SK-N-SH (cell line): Measurements from ENCODE around the gene FLOT1. TPM values are rescaled to one million over a fixed set of nuclear protein-coding genes. Genes with fewer than 3 reads are reported as not detected.

Experiments
- CTCF ChIA-PET: fragments of 300-600, 350-600 bp; formaldehyde crosslinking; extraction: SDS; loops from one replicate; lab custom pipeline; 2021; lab: Yijun Ruan, JAX
- POLR2A ChIA-PET: fragments of 350-600 bp; sonication (Branson Sonifier 250); formaldehyde crosslinking; extraction: SDS; loops from one replicate; lab custom pipeline; 2020; ENCODE audit warnings: antibody characterized with exemption, inconsistent platforms; lab: Yijun Ruan, JAX
- DNase-seq: peaks from one replicate; pipeline ENCODE4 v3.0.0; 2012
- H2AFZ ChIP-seq: fragments of 200-600 bp; sonication (generic); 2 replicates; pipeline ENCODE4 v1.8.1; 2016; ENCODE audit warnings: antibody characterized with exemption, mild to moderate bottlenecking, low read depth
- H3F3A ChIP-seq: fragments of 200-600 bp; sonication (generic); replicated peaks from 2 replicates; pipeline ENCODE3; 2016; ENCODE audit warnings: antibody characterized with exemption, mild to moderate bottlenecking; ENCODE audit not compliant: insufficient read depth
- H3K27ac ChIP-seq, 2 experiments: fragments of 200-500 bp in 1 of 2; fragments of 200-600 bp in 1 of 2; sonication (Bioruptor generic) in 1 of 2; sonication (generic), shearing (Covaris generic) in 1 of 2; 2 replicates each; pipeline versions ENCODE4 v1.5.1 to v1.6.1; 2014 to 2016; ENCODE audit warnings: low read depth in 2 of 2, inconsistent platforms in 1 of 2, low read length in 1 of 2, mild to moderate bottlenecking in 1 of 2, mixed read lengths in 1 of 2
- H3K27me3 ChIP-seq: fragments of 200-600 bp; sonication (generic), shearing (Covaris generic); 2 replicates; pipeline ENCODE4 v1.6.1; 2016; ENCODE audit warnings: mixed run types; ENCODE audit not compliant: insufficient read depth
- H3K36me3 ChIP-seq, 2 experiments: fragments of 200-500 bp in 1 of 2; fragments of 200-600 bp in 1 of 2; sonication (Bioruptor generic) in 1 of 2; sonication (generic) in 1 of 2; replicated peaks in 1 of 2; 2 replicates each; pipeline versions ENCODE3 to v1.5.1; 2014 to 2016; ENCODE audit warnings: low read length in 1 of 2, mild to moderate bottlenecking in 1 of 2; ENCODE audit not compliant: insufficient read depth in 2 of 2, control insufficient read depth in 1 of 2
- H3K4me1 ChIP-seq, 2 experiments: fragments of 200-500 bp in 1 of 2; fragments of 200-600 bp in 1 of 2; sonication (Bioruptor generic) in 1 of 2; sonication (generic), shearing (Covaris generic) in 1 of 2; 2 replicates each; pipeline versions ENCODE4 v1.5.1 to v1.6.1; 2014 to 2016; ENCODE audit warnings: low read depth in 1 of 2, low read length in 1 of 2, mixed run types in 1 of 2; ENCODE audit not compliant: insufficient read depth in 2 of 2, control insufficient read depth in 1 of 2
- H3K4me2 ChIP-seq: fragments of 200-600 bp; sonication (generic), shearing (Covaris generic); 2 replicates; pipeline ENCODE4 v1.6.1; 2017; ENCODE audit warnings: mixed run types
- H3K4me3 ChIP-seq, 2 experiments: fragments of 200-500 bp in 1 of 2; fragments of 200-600 bp in 1 of 2; sonication (Bioruptor generic) in 1 of 2; sonication (generic), shearing (Covaris generic) in 1 of 2; 2 replicates each; pipeline versions ENCODE4 v1.5.1 to v1.8.1; 2014 to 2016; ENCODE audit warnings: low read depth in 2 of 2, inconsistent platforms in 1 of 2, low read length in 1 of 2, mild to moderate bottlenecking in 1 of 2, mixed read lengths in 1 of 2, moderate library complexity in 1 of 2
- H3K79me2 ChIP-seq: fragments of 200-600 bp; sonication (generic); 2 replicates; pipeline ENCODE4 v1.8.1; 2017; ENCODE audit warnings: mild to moderate bottlenecking; ENCODE audit not compliant: insufficient read depth
- H3K9ac ChIP-seq: fragments of 200-600 bp; sonication (generic); 2 replicates; pipeline ENCODE4 v1.6.1; 2017; ENCODE audit warnings: mixed run types
- H3K9me2 ChIP-seq: fragments of 200-600 bp; sonication (generic); 2 replicates; pipeline ENCODE4 v1.6.1; 2017; ENCODE audit warnings: mixed run types
- H3K9me3 ChIP-seq: fragments of 200-600 bp; sonication (generic); 2 replicates; pipeline ENCODE4 v1.6.1; 2017; ENCODE audit warnings: mixed run types, mild to moderate bottlenecking, moderate library complexity
- H4K20me1 ChIP-seq: fragments of 200-600 bp; sonication (generic); 2 replicates; pipeline ENCODE4 v1.6.1; 2017; ENCODE audit warnings: mild to moderate bottlenecking, mixed run types; ENCODE audit not compliant: insufficient read depth
- ELF1 ChIP-seq: IDR thresholded peaks from 2 replicates; pipeline ENCODE4 v1.4.0; 2012
- EP300 ChIP-seq, 2 experiments: IDR thresholded peaks; 2 replicates each; pipeline versions ENCODE4 v1.4.0 to v1.6.1; 2012; ENCODE audit warnings: borderline replicate concordance in 1 of 2, low read depth in 1 of 2, low read length in 1 of 2
- EZH2phosphoT487 ChIP-seq: fragments of 200-600 bp; sonication (generic); IDR thresholded peaks from 2 replicates; pipeline ENCODE4 v1.6.1; 2017; ENCODE audit warnings: low read depth, mixed run types, mild to moderate bottlenecking, antibody characterized with exemption, moderate library complexity, borderline replicate concordance
- FOXJ3 ChIP-seq: sonication (generic); formaldehyde crosslinking; IDR thresholded peaks from 2 replicates; pipeline ENCODE4 v1.5.1; 2020; ENCODE audit warnings: mild to moderate bottlenecking, missing genetic modification reagents
- FOXM1 ChIP-seq: IDR thresholded peaks from 2 replicates; pipeline ENCODE4 v1.4.0; 2012; ENCODE audit warnings: low read depth, mild to moderate bottlenecking
- GABPA ChIP-seq: IDR thresholded peaks from 2 replicates; pipeline ENCODE4 v1.4.0; 2012; ENCODE audit warnings: low read depth, mild to moderate bottlenecking
- GATA2 ChIP-seq: sonication (generic); formaldehyde crosslinking; IDR thresholded peaks from 2 replicates; pipeline ENCODE4 v1.5.0; 2020; ENCODE audit warnings: mild to moderate bottlenecking, missing genetic modification reagents
- IRF3 ChIP-seq: fragments of 150-350 bp; IDR thresholded peaks from 2 replicates; pipeline ENCODE4 v1.6.1; 2016; ENCODE audit warnings: mild to moderate bottlenecking, low read depth, low read length
- JUND ChIP-seq: IDR thresholded peaks from 2 replicates; pipeline ENCODE4 v1.4.0; 2012
- NRF1 ChIP-seq: IDR thresholded peaks from 2 replicates; pipeline ENCODE4 v1.6.1; 2012; ENCODE audit warnings: low read depth, mild to moderate bottlenecking, low read length
- RCOR1 ChIP-seq: fragments of 150-350 bp; IDR thresholded peaks from 2 replicates; pipeline ENCODE4 v1.6.1; 2017; ENCODE audit warnings: antibody characterized with exemption, low read length
- REST ChIP-seq: IDR thresholded peaks from 2 replicates; pipeline ENCODE4 v1.6.1; 2012; ENCODE audit warnings: mild to moderate bottlenecking, low read depth, low read length, moderate library complexity
- SIN3A ChIP-seq: IDR thresholded peaks from 2 replicates; pipeline ENCODE4 v1.6.1; 2012; ENCODE audit warnings: low read depth, mild to moderate bottlenecking, low read length, moderate library complexity, borderline replicate concordance
- TAF1 ChIP-seq: IDR thresholded peaks from 2 replicates; pipeline ENCODE4 v1.6.1; 2012; ENCODE audit warnings: low read depth, mild to moderate bottlenecking, low read length, moderate library complexity, borderline replicate concordance
- TCF12 ChIP-seq: IDR thresholded peaks from 2 replicates; pipeline ENCODE4 v1.4.0; 2012
- TEAD4 ChIP-seq: IDR thresholded peaks from 2 replicates; pipeline ENCODE4 v1.4.0; 2012; ENCODE audit warnings: mild to moderate bottlenecking, borderline replicate concordance; ENCODE audit not compliant: insufficient read depth
- USF1 ChIP-seq: IDR thresholded peaks from 2 replicates; pipeline ENCODE4 v1.4.0; 2012; ENCODE audit warnings: low read depth, borderline replicate concordance
- USF2 ChIP-seq: fragments of 150-350 bp; IDR thresholded peaks from 2 replicates; pipeline ENCODE4 v1.6.1; 2017; ENCODE audit warnings: antibody characterized with exemption, low read length, low read depth, borderline replicate concordance
- ZBTB33 ChIP-seq: IDR thresholded peaks from 2 replicates; pipeline ENCODE4 v1.4.0; 2012; ENCODE audit warnings: low read depth, borderline replicate concordance
- WGBS: methylation state at CpG from one replicate; pipeline ENCODE4 v1.1.6; 2017; ENCODE audit warnings: low lambda C conversion rate; 5-methylcytosine and 5-hydroxymethylcytosine counted together
- polyA plus RNA-seq, 3 experiments: library from polyadenylated mRNA; depleted of rRNA; stranded (reverse); fragments of >200 nt; gene quantifications; 2 replicates each; pipeline ENCODE4 v1.2.3, GENCODE V29; 2012

The FLOT1 gene
- polyA plus RNA-seq, 1 of the 3 experiments (the other 2 are of a cell fraction), result 462 TPM

- ChIA-PET CTCF (interaction anchor here (1.4 to 29.8 kb wide), 2 partner anchors 17 to 26 kb away, joined by 5 to 838 read pairs; partner anchors contain the start of genes FLOT1, MDC1 and TUBB), POLR2A (no interaction called here)
- TF ChIP-seq TEAD4 (no peak), GATA2 (CRISPR knock-in tag) (no peak), IRF3 (no peak), USF1 (no peak), RCOR1 (no peak), GABPA (no peak), USF2 (no peak), EZH2phosphoT487 (no peak), JUND (no peak), ZBTB33 (no peak), TCF12 (no peak), TAF1 (no peak), REST (no peak), EP300 (IDR thresholded peaks at IDR 0.05; ENCODE audit: borderline replicate concordance in 1 of 2, low read depth in 1 of 2, low read length in 1 of 2) (no peak), NRF1 (no peak), SIN3A (no peak), ELF1 (no peak), FOXJ3 (CRISPR knock-in tag) (no peak), FOXM1 (no peak)
- Histone ChIP-seq H2AFZ (no peak overlapping the region), H3F3A (peaks cover 2% of the 10 kb centered on the region), H3K9me3 (no peaks in the 10 kb centered on the region), H3K9me2 (no peaks in the 10 kb centered on the region), H3K36me3 (peaks cover 2 to 14% of the 10 kb centered on the region in 2 experiments), H3K4me3 (no peak overlapping the region), H3K27ac (no peak overlapping the region), H4K20me1 (no peaks in the 10 kb centered on the region), H3K27me3 (no peaks in the 10 kb centered on the region), H3K4me1 (peaks cover 0 to 2% of the 10 kb centered on the region in 2 experiments; a peak in 1 of 4 replicates), H3K4me2 (no peak overlapping the region), H3K79me2 (no peaks in the 10 kb centered on the region), H3K9ac (no peak overlapping the region)
- 95% methylated on average over 5 of the region's 5 CpGs for WGBS
- no peak for DNase-seq
These were observed 46.1 kb downstream of the FLOT1 start for GRCh38 chr6:30696432-30696831.
